ENCODE results near the gene LMTK2. TPM values are rescaled to one million over a fixed set of nuclear protein-coding genes. Genes with fewer than 3 reads are reported as not detected.

Gene LMTK2
- total RNA-seq, 1 donor from 2014 or later, result 15.4 TPM

DNA sequence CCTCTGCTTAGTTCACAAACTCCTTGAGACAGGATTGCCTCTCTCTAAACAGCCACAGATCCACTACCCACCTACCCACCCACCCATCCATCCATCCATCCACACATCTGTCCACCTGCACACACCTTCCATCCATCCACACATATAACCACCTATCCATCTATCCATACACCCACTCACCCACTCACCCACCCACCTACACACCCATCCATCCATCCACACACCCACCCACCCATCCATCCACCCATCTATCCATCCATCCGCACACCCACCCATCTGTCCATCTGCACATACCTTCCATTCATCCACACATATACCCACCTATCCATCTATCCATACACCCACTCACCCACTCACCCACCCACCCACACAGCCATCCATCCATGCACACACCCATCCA, 135.7 kb downstream of the LMTK2 start:
- H3K9me3 Mint-ChIP-seq (ENCODE audit: unreplicated experiment), result no peaks in the 10 kb centered on the region
- H3K27ac Mint-ChIP-seq (ENCODE audit: unreplicated experiment), result no peak overlapping the region
- no peaks in the 10 kb centered on the region for H3K27me3 Mint-ChIP-seq (ENCODE audit: unreplicated experiment)
- TF ChIP-seq, protein P1, sequence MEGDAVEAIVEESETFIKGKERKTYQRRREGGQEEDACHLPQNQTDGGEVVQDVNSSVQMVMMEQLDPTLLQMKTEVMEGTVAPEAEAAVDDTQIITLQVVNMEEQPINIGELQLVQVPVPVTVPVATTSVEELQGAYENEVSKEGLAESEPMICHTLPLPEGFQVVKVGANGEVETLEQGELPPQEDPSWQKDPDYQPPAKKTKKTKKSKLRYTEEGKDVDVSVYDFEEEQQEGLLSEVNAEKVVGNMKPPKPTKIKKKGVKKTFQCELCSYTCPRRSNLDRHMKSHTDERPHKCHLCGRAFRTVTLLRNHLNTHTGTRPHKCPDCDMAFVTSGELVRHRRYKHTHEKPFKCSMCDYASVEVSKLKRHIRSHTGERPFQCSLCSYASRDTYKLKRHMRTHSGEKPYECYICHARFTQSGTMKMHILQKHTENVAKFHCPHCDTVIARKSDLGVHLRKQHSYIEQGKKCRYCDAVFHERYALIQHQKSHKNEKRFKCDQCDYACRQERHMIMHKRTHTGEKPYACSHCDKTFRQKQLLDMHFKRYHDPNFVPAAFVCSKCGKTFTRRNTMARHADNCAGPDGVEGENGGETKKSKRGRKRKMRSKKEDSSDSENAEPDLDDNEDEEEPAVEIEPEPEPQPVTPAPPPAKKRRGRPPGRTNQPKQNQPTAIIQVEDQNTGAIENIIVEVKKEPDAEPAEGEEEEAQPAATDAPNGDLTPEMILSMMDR (IDR thresholded peaks at IDR 0.05), result no peak
- H3K4me3 Mint-ChIP-seq (ENCODE audit: unreplicated experiment), result no peak overlapping the region
- no peak for DNase-seq (ENCODE audit: extremely low spot score, unreplicated experiment)
- peaks cover 16% of the 10 kb centered on the region for H3K36me3 Mint-ChIP-seq (ENCODE audit: unreplicated experiment)
- peaks cover 8% of the 10 kb centered on the region for H3K4me1 Mint-ChIP-seq (ENCODE audit: unreplicated experiment)

GRCh38 chr7:98242934-98243333, 136.3 kb downstream of the LMTK2 start:
- Mint-ChIP-seq H3K4me1 (ENCODE audit: unreplicated experiment) (peaks cover 8% of the 10 kb centered on the region), H3K4me3 (ENCODE audit: unreplicated experiment) (no peak overlapping the region), H3K36me3 (ENCODE audit: unreplicated experiment) (peaks cover 17% of the 10 kb centered on the region), H3K27me3 (ENCODE audit: unreplicated experiment) (no peaks in the 10 kb centered on the region), H3K27ac (ENCODE audit: unreplicated experiment) (no peak overlapping the region), H3K9me3 (ENCODE audit: unreplicated experiment) (no peaks in the 10 kb centered on the region)
- TF ChIP-seq, protein P1 (IDR thresholded peaks at IDR 0.05), result no peak
- no peak for DNase-seq (ENCODE audit: extremely low spot score, unreplicated experiment)

DNA sequence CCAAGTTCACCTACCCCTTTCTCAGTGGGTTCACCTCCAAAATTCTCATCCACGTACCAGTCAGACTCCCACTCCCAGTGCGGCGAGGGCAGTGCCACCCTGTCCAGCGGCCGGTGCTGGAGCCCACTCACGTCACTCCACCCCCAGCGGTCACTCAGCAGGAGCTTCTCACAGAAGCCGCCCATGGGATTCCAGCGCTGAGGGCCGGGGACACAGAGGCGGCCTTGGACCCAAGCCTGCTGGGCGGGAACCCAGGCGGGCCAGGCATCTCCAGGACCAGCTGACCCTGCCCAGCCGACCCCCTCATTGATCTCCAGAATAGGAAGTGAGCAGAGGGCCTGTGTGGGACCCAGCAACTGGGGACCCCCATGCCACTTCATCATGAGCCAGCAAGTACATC, 138.2 kb downstream of the LMTK2 start:
- Mint-ChIP-seq H3K4me3 (ENCODE audit: unreplicated experiment) (no peak overlapping the region), H3K27ac (ENCODE audit: unreplicated experiment) (no peak overlapping the region), H3K4me1 (ENCODE audit: unreplicated experiment) (peaks cover 2% of the 10 kb centered on the region), H3K9me3 (ENCODE audit: unreplicated experiment) (no peaks in the 10 kb centered on the region), H3K27me3 (ENCODE audit: unreplicated experiment) (no peaks in the 10 kb centered on the region), H3K36me3 (ENCODE audit: unreplicated experiment) (peaks cover 15% of the 10 kb centered on the region)
- no peak for DNase-seq (ENCODE audit: extremely low spot score, unreplicated experiment)
- TF ChIP-seq, protein P1 (IDR thresholded peaks at IDR 0.05), result no peak

DNA sequence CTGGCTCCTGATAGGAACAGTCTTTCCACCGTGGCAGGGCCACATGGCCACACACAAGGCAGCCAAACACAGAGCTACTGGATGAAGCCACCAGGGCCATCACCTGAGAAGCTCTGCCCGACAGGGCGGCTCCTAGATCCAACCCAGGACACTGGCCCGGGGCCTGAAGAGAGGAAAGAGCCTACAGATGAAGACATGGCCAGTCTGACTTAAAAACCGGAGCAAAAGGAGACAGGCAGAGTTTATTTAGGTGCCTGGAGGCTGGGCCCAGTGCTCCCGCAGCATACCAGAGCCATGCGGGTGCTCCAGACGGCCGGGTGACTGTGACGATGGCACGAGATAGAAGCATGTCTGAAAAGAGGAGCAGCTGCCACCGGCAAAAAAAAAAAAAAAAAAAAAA, 141.5 kb downstream of the LMTK2 start:
- H3K4me3 Mint-ChIP-seq (ENCODE audit: unreplicated experiment), result no peak overlapping the region
- H3K4me1 Mint-ChIP-seq (ENCODE audit: unreplicated experiment), result peaks cover 25% of the 10 kb centered on the region
- H3K36me3 Mint-ChIP-seq (ENCODE audit: unreplicated experiment), result peaks cover 7% of the 10 kb centered on the region
- TF ChIP-seq, protein P1 (IDR thresholded peaks at IDR 0.05), result no peak
- DNase-seq (ENCODE audit: extremely low spot score, unreplicated experiment), result no peak
- no peaks in the 10 kb centered on the region for H3K27me3 Mint-ChIP-seq (ENCODE audit: unreplicated experiment)
- no peak overlapping the region for H3K27ac Mint-ChIP-seq (ENCODE audit: unreplicated experiment)
- H3K9me3 Mint-ChIP-seq (ENCODE audit: unreplicated experiment), result no peaks in the 10 kb centered on the region

- H3K9me3 Mint-ChIP-seq (ENCODE audit: unreplicated experiment), result no peaks in the 10 kb centered on the region
- no peak overlapping the region for H3K27ac Mint-ChIP-seq (ENCODE audit: unreplicated experiment)
- peaks cover 28% of the 10 kb centered on the region for H3K4me1 Mint-ChIP-seq (ENCODE audit: unreplicated experiment)
- H3K36me3 Mint-ChIP-seq (ENCODE audit: unreplicated experiment), result peaks cover 7% of the 10 kb centered on the region
- DNase-seq (ENCODE audit: extremely low spot score, unreplicated experiment), result no peak
- TF ChIP-seq, protein P1 (IDR thresholded peaks at IDR 0.05), result no peak
- H3K4me3 Mint-ChIP-seq (ENCODE audit: unreplicated experiment), result no peak overlapping the region
- H3K27me3 Mint-ChIP-seq (ENCODE audit: unreplicated experiment), result no peaks in the 10 kb centered on the region
These were observed 142.4 kb downstream of the LMTK2 start for GRCh38 chr7:98249106-98249505.

Data from osteocyte (in vitro differentiated cells).